Measurements from ENCODE around the gene PXYLP1.

- TF ChIP-seq CTCF (IDR thresholded peaks at IDR 0.05) (no peak), POLR2AphosphoS5 (IDR thresholded peaks at IDR 0.05) (no peak)
These were observed 35.4 kb downstream of the PXYLP1 start for GRCh38 chr3:141266797-141267555.
